Loucy (cell line): ENCODE data around the gene TMEM37.

ENCODE experiments used
- H2AFZ ChIP-seq: fragments of 200-600 bp; sonication (generic); 2 replicates; pipeline ENCODE4 v1.6.0; 2016; ENCODE audit warnings: antibody characterized with exemption, mild to moderate bottlenecking, low read length, moderate library complexity
- H3F3A ChIP-seq: fragments of 200-600 bp; 2 replicates; pipeline ENCODE4 v1.6.0; 2016; ENCODE audit warnings: antibody characterized with exemption, low read depth, mild to moderate bottlenecking
- H3K27me3 ChIP-seq: fragments of 200-600 bp; sonication (generic); 2 replicates; pipeline ENCODE4 v1.6.1; 2014; ENCODE audit warnings: low read length, mild to moderate bottlenecking; ENCODE audit not compliant: insufficient read depth, poor library complexity, severe bottlenecking
- H3K36me3 ChIP-seq: fragments of 200-600 bp; sonication (generic); 2 replicates; pipeline ENCODE4 v1.6.1; 2016; ENCODE audit warnings: low read length; ENCODE audit not compliant: insufficient read depth
- H3K4me1 ChIP-seq: fragments of 200-600 bp; sonication (generic); 2 replicates; pipeline ENCODE4 v1.5.1; 2014; ENCODE audit warnings: low read length, mild to moderate bottlenecking; ENCODE audit not compliant: insufficient read depth, poor library complexity, severe bottlenecking
- H3K4me2 ChIP-seq: fragments of 200-600 bp; sonication (generic); 2 replicates; pipeline ENCODE4 v1.6.0; 2014; ENCODE audit warnings: antibody characterized with exemption, low read length, low read depth, mild to moderate bottlenecking; ENCODE audit not compliant: poor library complexity, severe bottlenecking
- H3K4me3 ChIP-seq: fragments of 200-600 bp; sonication (generic); 2 replicates; pipeline ENCODE4 v1.5.1; 2014; ENCODE audit warnings: low read length, mild to moderate bottlenecking, mixed read lengths; ENCODE audit not compliant: poor library complexity, severe bottlenecking
- H3K79me2 ChIP-seq: fragments of 200-600 bp; sonication (generic); 2 replicates; pipeline ENCODE4 v1.6.1; 2014; ENCODE audit warnings: low read length; ENCODE audit not compliant: insufficient read depth
- H3K9ac ChIP-seq: fragments of 200-600 bp; sonication (generic); 2 replicates; pipeline ENCODE4 v1.6.0; 2014; ENCODE audit warnings: mild to moderate bottlenecking, low read depth, low read length, moderate library complexity; ENCODE audit not compliant: poor library complexity, severe bottlenecking
- H3K9me2 ChIP-seq: fragments of 200-600 bp; sonication (generic); replicated peaks from 2 replicates; pipeline ENCODE4 v1.6.1; 2016; ENCODE audit warnings: low read depth, low read length, mixed read lengths
- H3K9me3 ChIP-seq: fragments of 200-600 bp; sonication (generic); 2 replicates; pipeline ENCODE4 v1.6.1; 2014; ENCODE audit warnings: mild to moderate bottlenecking, antibody characterized with exemption, low read length, low read depth; ENCODE audit not compliant: insufficient read depth
- H4K20me1 ChIP-seq: fragments of 200-600 bp; sonication (generic); 2 replicates; pipeline ENCODE4 v1.6.0; 2014; ENCODE audit warnings: antibody characterized with exemption, low read length, mild to moderate bottlenecking; ENCODE audit not compliant: insufficient read depth, poor library complexity, severe bottlenecking
- EZH2phosphoT487 ChIP-seq: fragments of 200-600 bp; IDR thresholded peaks from 2 replicates; pipeline ENCODE4 v1.6.1; 2018; ENCODE audit warnings: antibody characterized with exemption, mild to moderate bottlenecking, moderate library complexity, borderline replicate concordance
- TF ChIP-seq, protein P1 (sequence below): fragments of 200-600 bp; sonication (generic); conservative IDR thresholded peaks from 2 replicates; pipeline ENCODE4 v1.5.1; 2014; ENCODE audit warnings: mild to moderate bottlenecking, antibody characterized with exemption, low read length

TMEM37 gene

DNA sequence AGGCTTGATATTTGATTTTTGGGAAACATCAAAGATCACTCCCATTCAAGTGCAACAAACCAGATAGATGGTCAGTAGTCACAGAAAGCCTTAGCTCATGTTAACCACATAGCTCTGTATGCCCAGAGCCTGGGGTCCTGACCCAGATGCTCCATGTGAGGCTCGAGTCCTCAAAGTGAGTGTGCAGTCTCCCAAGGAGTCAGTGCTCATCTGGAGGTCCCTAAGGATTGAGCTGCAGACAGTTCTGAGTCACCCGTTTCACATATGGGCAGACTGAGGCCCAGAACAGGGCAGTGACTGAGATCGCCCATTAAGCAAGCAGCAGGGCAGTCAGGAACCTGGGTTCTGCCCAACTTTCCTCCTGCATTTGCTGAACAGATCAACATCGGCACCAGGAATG, 9.2 kb downstream of the TMEM37 start:
- TF ChIP-seq, protein P1, sequence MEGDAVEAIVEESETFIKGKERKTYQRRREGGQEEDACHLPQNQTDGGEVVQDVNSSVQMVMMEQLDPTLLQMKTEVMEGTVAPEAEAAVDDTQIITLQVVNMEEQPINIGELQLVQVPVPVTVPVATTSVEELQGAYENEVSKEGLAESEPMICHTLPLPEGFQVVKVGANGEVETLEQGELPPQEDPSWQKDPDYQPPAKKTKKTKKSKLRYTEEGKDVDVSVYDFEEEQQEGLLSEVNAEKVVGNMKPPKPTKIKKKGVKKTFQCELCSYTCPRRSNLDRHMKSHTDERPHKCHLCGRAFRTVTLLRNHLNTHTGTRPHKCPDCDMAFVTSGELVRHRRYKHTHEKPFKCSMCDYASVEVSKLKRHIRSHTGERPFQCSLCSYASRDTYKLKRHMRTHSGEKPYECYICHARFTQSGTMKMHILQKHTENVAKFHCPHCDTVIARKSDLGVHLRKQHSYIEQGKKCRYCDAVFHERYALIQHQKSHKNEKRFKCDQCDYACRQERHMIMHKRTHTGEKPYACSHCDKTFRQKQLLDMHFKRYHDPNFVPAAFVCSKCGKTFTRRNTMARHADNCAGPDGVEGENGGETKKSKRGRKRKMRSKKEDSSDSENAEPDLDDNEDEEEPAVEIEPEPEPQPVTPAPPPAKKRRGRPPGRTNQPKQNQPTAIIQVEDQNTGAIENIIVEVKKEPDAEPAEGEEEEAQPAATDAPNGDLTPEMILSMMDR = no peak
- Histone ChIP-seq H3K9ac (no peak overlapping the region), H3F3A (no peaks in the 10 kb centered on the region), H4K20me1 (no peaks in the 10 kb centered on the region), H3K4me2 (no peak overlapping the region), H3K36me3 (no peaks in the 10 kb centered on the region), H3K4me3 (no peak overlapping the region), H3K27me3 (no peaks in the 10 kb centered on the region), H3K9me3 (no peaks in the 10 kb centered on the region), H3K4me1 (no peaks in the 10 kb centered on the region), H2AFZ (no peak overlapping the region), H3K79me2 (no peaks in the 10 kb centered on the region), H3K9me2 (no peaks in the 10 kb centered on the region)

DNA sequence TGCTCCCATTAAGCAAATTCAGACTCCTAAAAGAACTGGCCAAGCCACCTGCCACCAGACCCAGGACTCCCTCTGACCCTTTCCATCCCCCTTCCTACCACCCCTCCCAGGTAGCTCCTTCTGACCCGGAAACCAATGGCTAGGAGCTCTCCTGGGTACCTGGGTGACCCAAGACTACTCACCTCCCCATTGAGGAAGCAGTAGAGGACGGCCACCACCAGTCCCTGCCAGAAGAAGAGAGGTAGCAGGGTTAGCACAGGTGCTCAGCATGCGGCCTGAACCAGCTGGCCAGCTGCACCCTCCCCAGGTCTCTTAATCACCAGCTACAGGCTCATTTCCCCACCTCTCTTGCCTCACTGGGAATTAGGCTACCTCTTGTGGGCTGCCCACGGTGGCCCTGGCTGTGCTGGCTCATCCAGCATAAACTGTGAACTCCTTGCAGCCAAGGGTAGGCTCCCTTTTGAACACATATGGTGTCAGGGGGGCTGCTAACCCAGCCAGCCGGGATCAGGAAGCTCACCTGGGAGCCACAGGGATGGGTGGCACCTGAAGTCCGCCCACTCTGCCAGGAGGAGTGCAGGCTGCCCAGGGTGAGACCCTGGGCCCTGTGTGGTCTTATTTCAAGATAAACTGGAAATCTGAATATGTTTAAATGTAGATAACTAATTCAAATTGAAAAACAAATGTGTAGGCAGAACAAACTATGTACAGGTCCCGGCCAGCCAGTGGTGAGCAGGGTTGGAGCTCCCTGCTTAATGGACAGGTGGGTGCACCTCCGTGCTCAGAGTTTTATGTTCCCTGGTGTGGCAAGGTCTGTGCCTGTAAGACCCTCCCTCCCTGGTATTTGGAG, 9.9 kb downstream of the TMEM37 start:
- Histone ChIP-seq H3F3A (no peaks in the 10 kb centered on the region), H3K4me2 (no peak overlapping the region), H4K20me1 (no peaks in the 10 kb centered on the region), H3K4me3 (no peak overlapping the region), H3K9me3 (no peaks in the 10 kb centered on the region), H2AFZ (no peak overlapping the region), H3K36me3 (no peaks in the 10 kb centered on the region), H3K4me1 (no peaks in the 10 kb centered on the region), H3K79me2 (no peaks in the 10 kb centered on the region), H3K27me3 (no peaks in the 10 kb centered on the region), H3K9ac (no peak overlapping the region), H3K9me2 (no peaks in the 10 kb centered on the region)
- TF ChIP-seq EZH2phosphoT487 = no peak
- TF ChIP-seq, protein P1 = no peak

- H3K4me3 ChIP-seq = no peak overlapping the region
- no peaks in the 10 kb centered on the region for H3K9me2 ChIP-seq
- no peak overlapping the region for H2AFZ ChIP-seq
- TF ChIP-seq EZH2phosphoT487 = no peak
- TF ChIP-seq, protein P1 = no peak
- no peaks in the 10 kb centered on the region for H3K36me3 ChIP-seq
- no peaks in the 10 kb centered on the region for H3K4me1 ChIP-seq
- no peaks in the 10 kb centered on the region for H4K20me1 ChIP-seq
- H3K4me2 ChIP-seq = no peak overlapping the region
- H3K9ac ChIP-seq = no peak overlapping the region
- no peaks in the 10 kb centered on the region for H3K9me3 ChIP-seq
- H3K79me2 ChIP-seq = no peaks in the 10 kb centered on the region
- no peaks in the 10 kb centered on the region for H3F3A ChIP-seq
- no peaks in the 10 kb centered on the region for H3K27me3 ChIP-seq
Observed at GRCh38 chr2:119442226-119442619, 10.6 kb downstream of the TMEM37 start.
